ENCODE data around the gene MYCBPAP.

DNA sequence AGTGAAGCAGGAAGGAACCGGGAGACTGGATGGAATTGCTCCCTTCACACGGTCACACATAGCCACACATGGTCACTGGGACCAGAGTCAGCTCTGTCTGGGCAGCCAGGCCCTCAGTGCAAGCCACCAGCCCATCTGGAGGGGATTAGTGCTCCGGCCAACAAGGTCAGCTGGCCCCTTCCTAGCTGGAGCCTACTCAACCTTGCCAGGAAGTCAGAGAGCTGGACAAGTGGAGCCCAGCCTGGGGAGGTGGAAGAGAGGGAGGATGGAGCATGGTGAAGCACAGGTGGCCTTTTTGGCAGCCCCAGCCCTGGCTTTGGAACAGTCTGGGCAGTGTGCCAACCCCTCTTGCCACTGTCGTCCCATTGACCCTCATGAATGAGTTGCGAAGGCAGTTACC is 48.6 kb downstream of the MYCBPAP start:
- TF ChIP-seq RAD21 (IDR thresholded peaks at IDR 0.05; ENCODE audit: low read depth) (no peak), ZFX (IDR thresholded peaks at IDR 0.05) (no peak), POLR2A (IDR thresholded peaks at IDR 0.05; ENCODE audit: borderline replicate concordance, extremely low read depth, insufficient read depth, insufficient read length) (no peak), ELF1 (IDR thresholded peaks at IDR 0.05; ENCODE audit: borderline replicate concordance, low read depth) (no peak), POLR2AphosphoS5 (IDR thresholded peaks at IDR 0.05; ENCODE audit: low read depth, low read length) (no peak), JUND (IDR thresholded peaks at IDR 0.05) (no peak), EZH2 (IDR thresholded peaks at IDR 0.05) (no peak), SIN3A (IDR thresholded peaks at IDR 0.05; ENCODE audit: low read depth) (no peak), SP1 (IDR thresholded peaks at IDR 0.05; ENCODE audit: low read depth) (no peak)
- TF ChIP-seq, protein P1, sequence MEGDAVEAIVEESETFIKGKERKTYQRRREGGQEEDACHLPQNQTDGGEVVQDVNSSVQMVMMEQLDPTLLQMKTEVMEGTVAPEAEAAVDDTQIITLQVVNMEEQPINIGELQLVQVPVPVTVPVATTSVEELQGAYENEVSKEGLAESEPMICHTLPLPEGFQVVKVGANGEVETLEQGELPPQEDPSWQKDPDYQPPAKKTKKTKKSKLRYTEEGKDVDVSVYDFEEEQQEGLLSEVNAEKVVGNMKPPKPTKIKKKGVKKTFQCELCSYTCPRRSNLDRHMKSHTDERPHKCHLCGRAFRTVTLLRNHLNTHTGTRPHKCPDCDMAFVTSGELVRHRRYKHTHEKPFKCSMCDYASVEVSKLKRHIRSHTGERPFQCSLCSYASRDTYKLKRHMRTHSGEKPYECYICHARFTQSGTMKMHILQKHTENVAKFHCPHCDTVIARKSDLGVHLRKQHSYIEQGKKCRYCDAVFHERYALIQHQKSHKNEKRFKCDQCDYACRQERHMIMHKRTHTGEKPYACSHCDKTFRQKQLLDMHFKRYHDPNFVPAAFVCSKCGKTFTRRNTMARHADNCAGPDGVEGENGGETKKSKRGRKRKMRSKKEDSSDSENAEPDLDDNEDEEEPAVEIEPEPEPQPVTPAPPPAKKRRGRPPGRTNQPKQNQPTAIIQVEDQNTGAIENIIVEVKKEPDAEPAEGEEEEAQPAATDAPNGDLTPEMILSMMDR (IDR thresholded peaks at IDR 0.05 in 2 of 3, conservative IDR thresholded peaks at IDR 0.05 in 1 of 3; ENCODE audit: borderline replicate concordance in 1 of 3, insufficient read depth in 1 of 3, low read depth in 2 of 3, low read length in 2 of 3): no peak
- TF ChIP-seq, protein P2, sequence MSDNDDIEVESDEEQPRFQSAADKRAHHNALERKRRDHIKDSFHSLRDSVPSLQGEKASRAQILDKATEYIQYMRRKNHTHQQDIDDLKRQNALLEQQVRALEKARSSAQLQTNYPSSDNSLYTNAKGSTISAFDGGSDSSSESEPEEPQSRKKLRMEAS (IDR thresholded peaks at IDR 0.05): no peak
- TF ChIP-seq, protein P3, sequence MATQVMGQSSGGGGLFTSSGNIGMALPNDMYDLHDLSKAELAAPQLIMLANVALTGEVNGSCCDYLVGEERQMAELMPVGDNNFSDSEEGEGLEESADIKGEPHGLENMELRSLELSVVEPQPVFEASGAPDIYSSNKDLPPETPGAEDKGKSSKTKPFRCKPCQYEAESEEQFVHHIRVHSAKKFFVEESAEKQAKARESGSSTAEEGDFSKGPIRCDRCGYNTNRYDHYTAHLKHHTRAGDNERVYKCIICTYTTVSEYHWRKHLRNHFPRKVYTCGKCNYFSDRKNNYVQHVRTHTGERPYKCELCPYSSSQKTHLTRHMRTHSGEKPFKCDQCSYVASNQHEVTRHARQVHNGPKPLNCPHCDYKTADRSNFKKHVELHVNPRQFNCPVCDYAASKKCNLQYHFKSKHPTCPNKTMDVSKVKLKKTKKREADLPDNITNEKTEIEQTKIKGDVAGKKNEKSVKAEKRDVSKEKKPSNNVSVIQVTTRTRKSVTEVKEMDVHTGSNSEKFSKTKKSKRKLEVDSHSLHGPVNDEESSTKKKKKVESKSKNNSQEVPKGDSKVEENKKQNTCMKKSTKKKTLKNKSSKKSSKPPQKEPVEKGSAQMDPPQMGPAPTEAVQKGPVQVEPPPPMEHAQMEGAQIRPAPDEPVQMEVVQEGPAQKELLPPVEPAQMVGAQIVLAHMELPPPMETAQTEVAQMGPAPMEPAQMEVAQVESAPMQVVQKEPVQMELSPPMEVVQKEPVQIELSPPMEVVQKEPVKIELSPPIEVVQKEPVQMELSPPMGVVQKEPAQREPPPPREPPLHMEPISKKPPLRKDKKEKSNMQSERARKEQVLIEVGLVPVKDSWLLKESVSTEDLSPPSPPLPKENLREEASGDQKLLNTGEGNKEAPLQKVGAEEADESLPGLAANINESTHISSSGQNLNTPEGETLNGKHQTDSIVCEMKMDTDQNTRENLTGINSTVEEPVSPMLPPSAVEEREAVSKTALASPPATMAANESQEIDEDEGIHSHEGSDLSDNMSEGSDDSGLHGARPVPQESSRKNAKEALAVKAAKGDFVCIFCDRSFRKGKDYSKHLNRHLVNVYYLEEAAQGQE (IDR thresholded peaks at IDR 0.05; ENCODE audit: low read depth): no peak
- TF ChIP-seq, protein P4, sequence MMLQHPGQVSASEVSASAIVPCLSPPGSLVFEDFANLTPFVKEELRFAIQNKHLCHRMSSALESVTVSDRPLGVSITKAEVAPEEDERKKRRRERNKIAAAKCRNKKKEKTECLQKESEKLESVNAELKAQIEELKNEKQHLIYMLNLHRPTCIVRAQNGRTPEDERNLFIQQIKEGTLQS (IDR thresholded peaks at IDR 0.05): no peak
